GM13977 (cell line): Measurements from ENCODE around the gene EPHA10.
"Not testable (repeated sequence)": the region's sequence is repeated elsewhere in the genome, so short reads cannot be mapped to it uniquely, and the experiment has no call there.

ENCODE experiments used
- DNase-seq: peaks from one replicate; pipeline ENCODE4 v3.0.0; 2012; ENCODE audit warnings: low spot score
- in situ Hi-C: fragments of 300-500 bp; cut with MboI; formaldehyde crosslinking; loops from one replicate; pipeline ENCODE4 v1.12.0; 2022; ENCODE audit warnings: low sequenced_read_pairs, low pct_unique_long_range_greater_than_20kb, mixed read lengths, inconsistent platforms; ENCODE audit not compliant: unreplicated experiment
- TF ChIP-seq, protein P1 (sequence below): IDR thresholded peaks from 2 replicates; pipeline ENCODE4 v1.5.1; 2012; ENCODE audit warnings: mild to moderate bottlenecking, control low read depth; ENCODE audit not compliant: insufficient read depth; ENCODE audit errors: extremely low read depth, missing control alignments

The EPHA10 gene

DNA sequence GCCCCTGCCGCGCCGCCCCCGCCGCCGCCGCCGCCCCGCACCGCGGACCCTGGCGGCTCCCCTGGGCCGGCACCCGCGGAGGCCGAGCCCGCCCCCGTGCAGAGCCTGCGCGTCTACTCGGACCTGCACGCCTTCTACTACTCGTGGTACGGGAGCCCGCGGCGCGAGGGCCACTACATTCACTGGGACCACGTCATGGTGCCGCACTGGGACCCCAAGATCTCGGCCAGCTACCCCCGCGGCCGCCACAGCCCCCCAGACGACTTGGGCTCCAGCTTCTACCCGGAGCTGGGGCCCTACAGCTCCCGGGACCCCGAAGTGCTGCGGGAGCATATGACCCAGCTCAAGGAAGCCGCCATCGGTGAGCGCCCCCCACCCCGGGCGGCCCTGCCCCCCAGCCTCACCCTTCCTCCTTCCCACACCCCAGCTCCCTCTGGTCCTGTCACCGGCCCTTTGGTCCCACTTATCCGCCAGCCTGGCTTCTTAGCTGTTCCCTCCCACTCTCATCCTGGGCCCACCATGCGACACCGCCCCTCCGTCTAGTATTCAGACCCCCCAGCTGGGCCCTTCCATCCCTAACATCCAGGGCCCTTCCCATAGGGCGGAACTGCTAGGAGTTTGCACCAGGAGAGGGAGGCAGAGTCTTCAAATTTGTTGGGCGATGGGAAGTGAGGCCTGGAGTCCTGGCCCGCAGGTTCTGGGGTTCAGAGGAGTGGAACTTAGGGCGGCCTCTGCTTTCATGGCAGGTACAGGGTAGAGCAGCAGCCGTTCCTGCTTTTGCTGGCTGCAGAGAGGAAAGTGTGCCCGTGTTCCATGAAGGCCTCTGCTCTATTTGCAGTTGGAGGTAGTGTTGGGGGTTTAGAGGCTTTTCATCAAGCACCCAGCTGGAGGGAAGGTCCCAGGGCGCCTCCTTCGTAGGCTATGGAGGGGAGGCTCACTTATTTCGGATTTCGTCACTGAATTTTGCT, 29.7 kb upstream of the EPHA10 start:
- in situ Hi-C loops: no loop called here
- DNase-seq: peak; percentile 45
- TF ChIP-seq, protein P1, sequence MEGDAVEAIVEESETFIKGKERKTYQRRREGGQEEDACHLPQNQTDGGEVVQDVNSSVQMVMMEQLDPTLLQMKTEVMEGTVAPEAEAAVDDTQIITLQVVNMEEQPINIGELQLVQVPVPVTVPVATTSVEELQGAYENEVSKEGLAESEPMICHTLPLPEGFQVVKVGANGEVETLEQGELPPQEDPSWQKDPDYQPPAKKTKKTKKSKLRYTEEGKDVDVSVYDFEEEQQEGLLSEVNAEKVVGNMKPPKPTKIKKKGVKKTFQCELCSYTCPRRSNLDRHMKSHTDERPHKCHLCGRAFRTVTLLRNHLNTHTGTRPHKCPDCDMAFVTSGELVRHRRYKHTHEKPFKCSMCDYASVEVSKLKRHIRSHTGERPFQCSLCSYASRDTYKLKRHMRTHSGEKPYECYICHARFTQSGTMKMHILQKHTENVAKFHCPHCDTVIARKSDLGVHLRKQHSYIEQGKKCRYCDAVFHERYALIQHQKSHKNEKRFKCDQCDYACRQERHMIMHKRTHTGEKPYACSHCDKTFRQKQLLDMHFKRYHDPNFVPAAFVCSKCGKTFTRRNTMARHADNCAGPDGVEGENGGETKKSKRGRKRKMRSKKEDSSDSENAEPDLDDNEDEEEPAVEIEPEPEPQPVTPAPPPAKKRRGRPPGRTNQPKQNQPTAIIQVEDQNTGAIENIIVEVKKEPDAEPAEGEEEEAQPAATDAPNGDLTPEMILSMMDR: peak; percentile 5

DNA sequence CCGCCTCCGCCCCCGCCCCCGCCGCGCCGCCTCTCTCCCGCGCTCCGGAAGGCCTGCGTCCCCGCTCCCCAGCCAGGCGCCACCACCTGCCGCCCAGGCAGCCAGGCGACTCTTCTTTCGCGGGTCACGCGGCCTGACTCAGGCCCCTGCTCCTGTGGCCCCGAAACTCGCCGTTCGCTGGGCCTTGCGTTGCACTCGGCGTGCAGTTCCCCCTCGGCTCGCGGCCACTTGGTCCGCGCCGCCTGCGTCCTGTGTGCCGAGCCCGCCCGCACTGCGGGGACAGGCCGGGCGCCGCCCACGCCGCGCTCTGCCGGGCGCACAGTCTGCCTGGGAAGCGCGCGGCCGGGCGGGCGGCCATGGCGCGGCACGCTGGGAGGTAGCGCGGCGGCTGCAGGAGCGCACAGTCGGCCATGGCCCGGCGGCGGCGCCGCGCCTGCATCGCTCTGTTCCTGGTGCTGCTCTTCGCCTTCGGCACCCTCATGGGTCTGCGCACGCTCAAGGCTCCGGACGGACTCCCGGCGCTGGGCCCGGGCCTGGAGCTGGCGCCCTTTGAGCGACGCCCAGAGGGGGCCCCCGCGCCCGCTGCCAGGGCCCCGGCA, 29.0 kb upstream of the EPHA10 start, which contains the start of gene MANEAL:
TSS of gene MANEAL (plus strand) at position 75 of the 599 bp plus-strand sequence. CDS start at position 411, 336 bp downstream.
- TF ChIP-seq, protein P1: no peak
- peak; percentile 86 for DNase-seq
- in situ Hi-C loops: no loop called here

DNA sequence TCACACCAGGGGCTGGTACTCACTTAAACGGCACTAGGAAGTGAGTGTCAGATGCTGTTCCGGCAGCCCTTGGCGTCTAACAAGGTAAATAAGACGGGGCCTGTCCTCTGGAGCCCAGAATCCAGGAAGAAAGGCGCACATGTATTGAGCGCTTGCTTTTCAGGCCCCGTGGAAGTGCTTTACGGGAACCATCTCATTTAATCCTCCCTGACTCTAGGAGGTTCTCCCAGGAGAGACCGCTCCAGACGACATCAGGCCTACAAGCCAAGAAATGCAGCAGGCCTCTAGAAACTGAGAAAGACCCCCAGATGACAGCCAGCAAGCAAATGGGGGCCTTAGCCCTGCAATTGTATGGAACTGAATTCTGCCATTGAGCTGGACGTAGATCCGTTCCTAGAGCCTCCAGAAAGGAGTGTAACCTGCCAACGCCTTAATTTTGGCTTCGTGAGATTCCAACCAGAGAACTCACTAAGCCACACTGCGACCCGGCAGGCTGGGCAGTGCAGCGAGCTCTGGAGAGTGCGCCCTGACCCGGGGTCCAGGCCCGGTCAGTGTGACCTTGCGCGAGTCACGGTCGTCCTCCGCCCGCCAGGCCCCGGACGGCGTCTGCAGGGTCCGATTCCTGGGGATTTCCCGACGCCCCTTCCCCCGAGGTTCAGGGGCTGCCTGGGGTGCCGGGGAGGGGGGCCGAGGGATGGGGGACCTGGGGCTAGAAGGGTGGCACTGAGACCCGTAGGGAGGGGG, 28.2 kb upstream of the EPHA10 start:
- no peak for DNase-seq
- TF ChIP-seq, protein P1: no peak
- in situ Hi-C loops: no loop called here

DNA sequence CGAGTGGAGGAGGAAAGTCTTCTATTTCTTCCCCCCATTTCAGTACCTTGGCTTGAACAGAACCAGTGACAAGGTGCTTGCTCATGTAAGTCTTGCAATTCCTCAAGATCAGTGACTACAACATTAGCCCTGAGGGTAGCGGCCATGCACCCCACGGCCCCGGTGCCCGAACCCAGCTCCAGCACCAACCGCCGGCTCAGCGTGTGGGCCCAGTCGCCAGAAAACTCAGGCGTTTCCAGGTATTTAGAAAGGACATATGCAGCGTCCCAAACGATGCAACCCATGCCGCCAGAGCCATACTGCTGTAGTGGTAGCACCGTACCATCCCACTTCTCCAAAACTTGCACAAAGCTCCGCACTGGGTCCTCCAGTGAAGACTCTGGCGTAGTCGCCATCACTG, 17.6 kb upstream of the EPHA10 start:
- in situ Hi-C loops: no loop called here
- TF ChIP-seq, protein P1: no peak
- DNase-seq: no peak

DNA sequence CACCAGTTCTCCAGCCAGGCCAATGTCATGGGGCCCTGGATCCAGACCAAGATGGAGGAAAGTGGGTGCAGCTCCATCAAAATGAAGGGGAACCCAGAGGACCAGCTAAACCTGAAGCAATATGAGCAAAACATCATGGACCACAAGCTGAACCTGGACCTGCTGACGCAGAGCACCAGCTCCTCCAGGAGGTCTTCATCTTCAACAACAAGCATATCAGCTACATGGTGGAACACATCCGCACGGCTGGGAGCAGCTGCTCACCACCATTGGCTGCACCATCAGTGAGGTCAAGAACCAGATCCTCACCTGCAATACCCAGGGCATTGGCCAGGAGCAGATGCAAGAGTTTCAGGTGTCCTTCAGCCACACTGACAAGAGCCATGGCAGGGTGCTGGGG, 13.7 kb upstream of the EPHA10 start:
- DNase-seq: no peak
- in situ Hi-C loops: no loop called here
- TF ChIP-seq, protein P1: no peak

DNA sequence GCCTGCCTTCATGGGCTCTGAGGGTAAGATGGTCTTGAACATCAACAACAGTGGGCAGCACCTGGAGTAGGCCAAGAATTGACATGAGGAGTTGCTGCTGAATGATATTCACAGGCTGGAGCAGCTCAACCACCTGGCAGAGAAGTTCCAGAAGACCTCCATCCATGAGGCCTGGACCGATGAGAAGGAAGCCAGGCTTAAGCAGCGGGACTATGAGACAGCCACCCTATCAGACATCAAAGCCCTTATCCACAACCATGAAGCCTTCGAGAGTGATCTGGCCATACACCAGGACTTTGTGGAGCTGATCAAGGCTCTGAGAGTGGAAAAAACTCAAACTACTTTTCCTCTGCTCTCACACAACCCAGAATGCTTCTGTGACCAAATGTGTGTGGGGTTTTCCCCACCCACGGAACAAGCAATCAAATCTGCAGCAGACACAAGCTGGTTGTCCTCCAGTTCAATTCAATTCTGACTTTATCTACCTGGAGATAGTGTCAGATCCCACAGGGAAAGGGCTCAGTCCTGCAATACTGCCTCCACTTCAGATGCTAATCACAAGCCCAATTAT, 12.1 kb upstream of the EPHA10 start:
- in situ Hi-C loops: no loop called here
- no peak for DNase-seq
- TF ChIP-seq, protein P1: no peak

DNA sequence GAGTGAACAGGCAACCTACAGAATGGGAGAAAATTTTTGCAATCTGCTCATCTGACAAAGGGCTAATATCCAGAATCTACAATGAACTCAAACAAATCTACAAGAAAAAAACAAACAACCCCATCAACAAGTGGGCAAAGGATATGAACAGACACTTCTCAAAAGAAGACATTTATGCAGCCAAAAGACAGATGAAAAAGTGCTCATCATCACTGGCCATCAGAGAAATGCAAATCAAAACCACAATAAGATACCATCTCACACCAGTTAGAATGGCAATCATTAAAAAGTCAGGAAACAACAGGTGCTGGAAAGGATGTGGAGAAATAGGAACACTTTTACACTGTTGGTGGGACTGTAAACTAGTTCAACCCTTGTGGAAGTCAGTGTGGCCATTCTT, 6.5 kb upstream of the EPHA10 start:
- in situ Hi-C loops: not testable (repeated sequence)

More for the DNA sequence above, 6.5 kb upstream of the EPHA10 start:
- not testable (repeated sequence) for DNase-seq
